ENCODE measurements around the gene THUMPD3. TPM values are rescaled to one million over a fixed set of nuclear protein-coding genes. Genes with fewer than 3 reads are reported as not detected.

Gene THUMPD3
- total RNA-seq, 1 experiment from 2014 or later = 58.4 TPM

DNA sequence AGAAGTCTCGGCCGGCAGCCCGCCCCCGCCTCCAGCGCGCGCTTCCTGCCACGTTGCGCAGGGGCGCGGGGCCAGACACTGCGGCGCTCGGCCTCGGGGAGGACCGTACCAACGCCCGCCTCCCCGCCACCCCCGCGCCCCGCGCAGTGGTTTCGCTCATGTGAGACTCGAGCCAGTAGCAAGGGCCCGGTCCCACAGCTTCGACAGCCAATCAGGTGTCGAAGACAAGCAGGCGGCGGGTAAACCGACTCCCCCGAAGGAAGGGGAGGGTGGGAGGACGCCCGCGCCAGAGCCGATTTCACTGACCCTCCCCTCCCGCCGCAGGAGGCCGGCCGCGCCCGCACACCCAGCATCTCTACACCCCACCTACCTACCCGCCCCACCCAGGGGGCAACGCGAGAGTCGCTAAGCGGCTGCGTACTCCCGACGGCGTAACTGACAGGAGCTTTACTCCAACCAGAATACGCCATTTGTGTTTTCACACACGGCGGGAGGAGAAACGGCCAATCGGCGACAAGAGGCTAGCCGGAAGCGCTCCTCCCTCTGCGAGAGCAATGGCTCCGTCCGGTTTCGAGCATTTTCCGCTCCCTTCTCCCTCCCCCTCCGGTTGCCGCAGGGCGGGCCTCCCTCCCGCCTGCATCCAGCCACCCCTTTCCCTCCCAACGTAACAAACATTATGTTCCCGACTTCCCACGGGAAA is 33.9 kb downstream of the THUMPD3 start:
- no peak overlapping the region for H2BK5ac ChIP-seq (ENCODE audit: insufficient read length, low read length)
- H3K4ac ChIP-seq (ENCODE audit: low read depth, low read length) = no peak overlapping the region
- Mint-ChIP-seq H3K27ac (peak overlapping the region; percentile 99 to 100 (median 99)), H3K9me3 (no peaks in the 10 kb centered on the region; a peak in 1 of 5 replicates), H3K4me1 (peaks cover 44 to 49% of the 10 kb centered on the region in 2 experiments), H3K4me3 (peak overlapping the region; percentile 95 to 99), H3K27me3 (ENCODE audit: low read depth) (no peaks in the 10 kb centered on the region), H3K36me3 (ENCODE audit: insufficient read depth in 1 of 3, low read depth in 3 of 3) (peaks cover 27 to 54% (median 50%) of the 10 kb centered on the region in 3 experiments)
- 0 out of 2 replicates have a peak, but pooled peaks cover 4% of the 10 kb centered on the region for H3K4me1 ChIP-seq (ENCODE audit: insufficient read depth, low read length)
- H3K18ac ChIP-seq (ENCODE audit: insufficient read length, low read depth, low read length) = peak overlapping the region; percentile 98
- H3K14ac ChIP-seq (ENCODE audit: insufficient read depth, low read length) = peak overlapping the region; percentile 88; the same call in 1 of the 2 replicates
- H4K5ac ChIP-seq (ENCODE audit: insufficient read length, low read depth, low read length) = peak overlapping the region; percentile 18
- no peak overlapping the region for H4K91ac ChIP-seq (ENCODE audit: insufficient read length, low read depth, low read length)
- no peaks in the 10 kb centered on the region for H4K20me1 ChIP-seq (ENCODE audit: control insufficient read depth, insufficient read depth, insufficient read length)
- no peak overlapping the region for H2BK15ac ChIP-seq (ENCODE audit: low read depth, low read length)
- H3K79me1 ChIP-seq (ENCODE audit: insufficient read depth, low read depth, low read length, poor library complexity, severe bottlenecking) = no peaks in the 10 kb centered on the region
- no peaks in the 10 kb centered on the region for H3K9me3 ChIP-seq (ENCODE audit: control insufficient read depth, low read depth, low read length)
- peak overlapping the region; percentile 96 for H3K9ac ChIP-seq (ENCODE audit: extremely low read depth, insufficient read length, low read length)
- peaks cover 65% of the 10 kb centered on the region for H3K79me2 ChIP-seq (ENCODE audit: insufficient read depth, low read length)
- no peak overlapping the region for H2BK120ac ChIP-seq (ENCODE audit: low read depth, low read length, poor library complexity, severe bottlenecking)
- H3K56ac ChIP-seq (ENCODE audit: insufficient read length, low read depth, low read length) = no peak overlapping the region
- no peak overlapping the region for H2AFZ ChIP-seq (ENCODE audit: low read length)
- H2AK5ac ChIP-seq (ENCODE audit: insufficient read length, low read length) = no peak overlapping the region
- peak overlapping the region; percentile 84 for H3K27ac ChIP-seq (ENCODE audit: insufficient read length, low read depth, low read length)
- H2BK12ac ChIP-seq (ENCODE audit: insufficient read length, low read depth, low read length) = no peak overlapping the region
- TF ChIP-seq, protein P1, sequence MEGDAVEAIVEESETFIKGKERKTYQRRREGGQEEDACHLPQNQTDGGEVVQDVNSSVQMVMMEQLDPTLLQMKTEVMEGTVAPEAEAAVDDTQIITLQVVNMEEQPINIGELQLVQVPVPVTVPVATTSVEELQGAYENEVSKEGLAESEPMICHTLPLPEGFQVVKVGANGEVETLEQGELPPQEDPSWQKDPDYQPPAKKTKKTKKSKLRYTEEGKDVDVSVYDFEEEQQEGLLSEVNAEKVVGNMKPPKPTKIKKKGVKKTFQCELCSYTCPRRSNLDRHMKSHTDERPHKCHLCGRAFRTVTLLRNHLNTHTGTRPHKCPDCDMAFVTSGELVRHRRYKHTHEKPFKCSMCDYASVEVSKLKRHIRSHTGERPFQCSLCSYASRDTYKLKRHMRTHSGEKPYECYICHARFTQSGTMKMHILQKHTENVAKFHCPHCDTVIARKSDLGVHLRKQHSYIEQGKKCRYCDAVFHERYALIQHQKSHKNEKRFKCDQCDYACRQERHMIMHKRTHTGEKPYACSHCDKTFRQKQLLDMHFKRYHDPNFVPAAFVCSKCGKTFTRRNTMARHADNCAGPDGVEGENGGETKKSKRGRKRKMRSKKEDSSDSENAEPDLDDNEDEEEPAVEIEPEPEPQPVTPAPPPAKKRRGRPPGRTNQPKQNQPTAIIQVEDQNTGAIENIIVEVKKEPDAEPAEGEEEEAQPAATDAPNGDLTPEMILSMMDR (conservative IDR thresholded peaks at IDR 0.05) = no peak
- H4K8ac ChIP-seq (replicated peaks; ENCODE audit: insufficient read length, low read depth, low read length) = no peak overlapping the region
- peak overlapping the region; percentile 23 for H3K4me2 ChIP-seq (ENCODE audit: insufficient read depth, insufficient read length, low read length)
- H3K23ac ChIP-seq (ENCODE audit: insufficient read length, low read depth, low read length) = no peak overlapping the region
- peaks cover 10% of the 10 kb centered on the region for H3K23me2 ChIP-seq (ENCODE audit: insufficient read length, low read depth, low read length, poor library complexity, severe bottlenecking)
- no peaks in the 10 kb centered on the region for H3K27me3 ChIP-seq (ENCODE audit: insufficient read depth, low read length)
- peak; percentile 99 for DNase-seq
- WGBS (ENCODE audit: extremely low coverage, insufficient read length, low lambda C conversion rate) = no CpG with 5 or more reads among the region's 71 CpGs
- H3T11ph ChIP-seq (ENCODE audit: low read length) = no peak overlapping the region
- no peak overlapping the region for H2BK20ac ChIP-seq (ENCODE audit: low read depth, low read length, poor library complexity, severe bottlenecking)
